Fibroblast of the aortic adventitia (primary cell): ENCODE data around the gene ARID2. TPM values are rescaled to one million over a fixed set of nuclear protein-coding genes. Genes with fewer than 3 reads are reported as not detected.

Experiments
- DNase-seq: peaks from one replicate; pipeline ENCODE4 v3.0.0-alpha.2; 2010; ENCODE audit warnings: low read depth
- H3K4me3 ChIP-seq: 2 replicates; pipeline ENCODE4 v1.5.1; 2011; ENCODE audit warnings: low read depth, mild to moderate bottlenecking, control low read depth, low read length, moderate library complexity
- CTCF ChIP-seq: IDR thresholded peaks from 2 replicates; pipeline ENCODE4 v1.5.1; 2011; ENCODE audit warnings: mild to moderate bottlenecking, low read length, control low read depth, inconsistent platforms; ENCODE audit not compliant: insufficient read depth
- total RNA-seq: library from RNA; depleted of rRNA; stranded (reverse); fragments of >200 nt; gene quantifications from 2 replicates; pipeline ENCODE4 v1.2.3, GENCODE V29; 2012; ENCODE audit warnings: low replicate concordance

Gene ARID2
- total RNA-seq, 1 donor: 25.0 TPM

DNA sequence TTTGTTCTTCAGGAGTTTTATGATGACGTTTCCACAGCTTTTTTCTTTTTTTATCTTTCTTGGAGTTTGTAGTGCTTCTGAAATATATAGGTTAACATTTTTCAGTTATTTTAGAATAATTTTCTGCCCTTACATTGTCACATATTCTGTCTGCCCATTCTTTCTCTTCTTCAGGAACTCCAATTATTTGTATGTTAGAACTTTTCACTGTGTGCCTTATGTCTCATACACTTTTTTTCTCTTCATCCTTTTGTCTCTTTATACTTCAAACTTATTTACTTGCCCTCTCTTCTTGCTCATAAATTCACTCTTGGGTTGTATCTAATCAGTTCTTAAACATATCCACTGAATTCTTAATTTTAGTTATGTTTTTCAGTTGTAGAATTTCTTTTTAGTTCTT, 105.3 kb downstream of the ARID2 start:
- H3K4me3 ChIP-seq: no peak overlapping the region
- TF ChIP-seq CTCF: no peak
- DNase-seq: no peak

DNA sequence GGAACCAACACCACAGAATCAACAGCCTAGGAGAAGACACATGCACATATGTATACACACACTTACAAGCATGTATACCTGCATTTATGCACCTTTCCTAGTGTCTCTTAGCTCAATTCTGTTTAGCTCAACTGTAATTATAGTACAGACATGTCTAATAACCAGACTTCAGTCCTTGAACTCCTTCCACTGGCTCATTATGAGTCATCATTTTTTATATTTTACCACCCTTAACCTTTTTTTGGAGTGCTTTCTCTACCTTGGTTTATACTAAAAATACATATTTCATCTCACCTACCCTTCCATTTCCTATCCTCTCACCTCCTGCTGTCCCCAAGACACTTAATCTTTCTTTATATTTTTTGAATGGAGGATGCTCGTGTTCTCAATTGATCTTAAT, 110.4 kb downstream of the ARID2 start:
- TF ChIP-seq CTCF: no peak
- no peak for DNase-seq

GRCh38 chr12:45849289-45849688, 119.8 kb downstream of the ARID2 start:
- DNase-seq: no peak
- TF ChIP-seq CTCF: no peak
- no peak overlapping the region for H3K4me3 ChIP-seq

More for the DNA sequence above, 110.4 kb downstream of the ARID2 start:
- no peak overlapping the region for H3K4me3 ChIP-seq

DNA sequence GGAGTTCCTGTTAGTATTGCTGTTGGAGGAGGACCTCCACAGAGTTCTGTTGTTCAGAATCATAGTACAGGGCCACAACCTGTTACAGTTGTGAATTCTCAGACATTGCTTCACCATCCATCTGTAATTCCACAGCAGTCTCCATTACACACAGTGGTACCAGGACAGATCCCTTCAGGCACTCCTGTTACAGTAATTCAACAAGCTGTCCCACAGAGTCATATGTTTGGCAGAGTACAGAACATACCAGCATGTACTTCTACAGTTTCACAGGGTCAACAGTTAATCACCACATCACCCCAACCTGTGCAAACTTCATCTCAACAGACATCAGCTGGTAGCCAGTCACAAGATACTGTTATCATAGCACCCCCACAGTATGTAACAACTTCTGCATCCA, 120.8 kb downstream of the ARID2 start:
- DNase-seq: no peak
- no peak for TF ChIP-seq CTCF
- no peak overlapping the region for H3K4me3 ChIP-seq

DNA sequence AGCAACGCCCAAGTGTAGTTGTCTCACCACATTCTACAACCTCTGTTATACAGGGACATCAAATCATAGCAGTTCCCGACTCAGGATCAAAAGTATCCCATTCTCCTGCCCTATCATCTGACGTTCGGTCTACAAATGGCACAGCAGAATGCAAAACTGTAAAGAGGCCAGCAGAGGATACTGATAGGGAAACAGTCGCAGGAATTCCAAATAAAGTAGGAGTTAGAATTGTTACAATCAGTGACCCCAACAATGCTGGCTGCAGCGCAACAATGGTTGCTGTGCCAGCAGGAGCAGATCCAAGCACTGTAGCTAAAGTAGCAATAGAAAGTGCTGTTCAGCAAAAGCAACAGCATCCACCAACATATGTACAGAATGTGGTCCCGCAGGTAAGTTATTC, 123.0 kb downstream of the ARID2 start:
- TF ChIP-seq CTCF: no peak
- peak; percentile 17 for DNase-seq
- H3K4me3 ChIP-seq: no peak overlapping the region

DNA sequence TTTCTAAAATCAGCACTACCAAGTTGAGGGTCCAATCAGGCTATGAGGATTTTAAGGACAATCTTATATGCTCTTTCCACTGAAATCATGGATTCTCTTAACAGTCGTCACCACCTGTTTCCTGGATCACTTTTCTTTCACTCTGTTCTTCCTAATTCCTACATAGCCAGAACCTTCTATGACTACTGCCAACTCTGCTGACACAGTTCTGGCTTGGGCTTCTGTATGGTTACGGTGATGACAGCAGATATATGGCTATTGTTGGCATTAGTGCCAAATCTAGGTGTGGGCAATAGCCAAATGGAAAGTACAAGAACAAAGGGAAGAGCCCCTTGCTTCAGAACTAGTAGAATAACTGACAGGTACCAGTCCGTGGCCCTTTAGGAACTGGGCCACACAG, 124.0 kb downstream of the ARID2 start:
- DNase-seq: no peak
- no peak for TF ChIP-seq CTCF
- no peak overlapping the region for H3K4me3 ChIP-seq

DNA sequence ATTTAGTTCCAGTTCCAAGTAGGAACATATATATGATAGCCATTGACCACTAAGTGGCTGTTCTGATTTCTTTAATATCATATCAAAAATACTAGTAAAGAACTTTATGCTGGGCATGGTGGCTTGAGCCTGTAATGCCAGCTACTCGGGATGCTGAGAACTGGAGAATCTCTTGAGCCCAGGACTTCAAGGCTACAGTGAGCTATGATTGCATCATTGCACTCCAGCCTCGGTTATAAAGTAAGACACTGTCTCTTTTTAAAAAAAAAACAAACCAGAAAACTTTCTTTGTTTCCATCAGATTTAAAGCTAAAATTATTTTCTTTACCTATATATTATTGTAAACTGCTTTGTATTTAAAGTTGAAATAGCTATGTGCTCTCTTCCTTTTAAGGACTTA, 133.8 kb downstream of the ARID2 start:
- DNase-seq: peak; percentile 26

More for the DNA sequence above, 133.8 kb downstream of the ARID2 start:
- TF ChIP-seq CTCF: no peak
- H3K4me3 ChIP-seq: no peak overlapping the region
